SK-N-SH (cell line): ENCODE data around the gene CCDC81. TPM values are rescaled to one million over a fixed set of nuclear protein-coding genes. Genes with fewer than 3 reads are reported as not detected.

ENCODE experiments used
- CTCF ChIA-PET: fragments of 300-600, 350-600 bp; formaldehyde crosslinking; extraction: SDS; loops from one replicate; lab custom pipeline; 2021; lab: Yijun Ruan, JAX
- POLR2A ChIA-PET: fragments of 350-600 bp; sonication (Branson Sonifier 250); formaldehyde crosslinking; extraction: SDS; loops from one replicate; lab custom pipeline; 2020; ENCODE audit warnings: antibody characterized with exemption, inconsistent platforms; lab: Yijun Ruan, JAX
- DNase-seq: peaks from one replicate; pipeline ENCODE4 v3.0.0; 2012
- H2AFZ ChIP-seq: fragments of 200-600 bp; sonication (generic); 2 replicates; pipeline ENCODE4 v1.8.1; 2016; ENCODE audit warnings: antibody characterized with exemption, mild to moderate bottlenecking, low read depth
- H3F3A ChIP-seq: fragments of 200-600 bp; sonication (generic); replicated peaks from 2 replicates; pipeline ENCODE3; 2016; ENCODE audit warnings: antibody characterized with exemption, mild to moderate bottlenecking; ENCODE audit not compliant: insufficient read depth
- H3K27ac ChIP-seq, 2 experiments: fragments of 200-500 bp in 1 of 2; fragments of 200-600 bp in 1 of 2; sonication (Bioruptor generic) in 1 of 2; sonication (generic), shearing (Covaris generic) in 1 of 2; 2 replicates each; pipeline versions ENCODE4 v1.5.1 to v1.6.1; 2014 to 2016; ENCODE audit warnings: low read depth in 2 of 2, inconsistent platforms in 1 of 2, low read length in 1 of 2, mild to moderate bottlenecking in 1 of 2, mixed read lengths in 1 of 2
- H3K27me3 ChIP-seq: fragments of 200-600 bp; sonication (generic), shearing (Covaris generic); 2 replicates; pipeline ENCODE4 v1.6.1; 2016; ENCODE audit warnings: mixed run types; ENCODE audit not compliant: insufficient read depth
- H3K36me3 ChIP-seq, 2 experiments: fragments of 200-500 bp in 1 of 2; fragments of 200-600 bp in 1 of 2; sonication (Bioruptor generic) in 1 of 2; sonication (generic) in 1 of 2; replicated peaks in 1 of 2; 2 replicates each; pipeline versions ENCODE3 to v1.5.1; 2014 to 2016; ENCODE audit warnings: low read length in 1 of 2, mild to moderate bottlenecking in 1 of 2; ENCODE audit not compliant: insufficient read depth in 2 of 2, control insufficient read depth in 1 of 2
- H3K4me1 ChIP-seq, 2 experiments: fragments of 200-500 bp in 1 of 2; fragments of 200-600 bp in 1 of 2; sonication (Bioruptor generic) in 1 of 2; sonication (generic), shearing (Covaris generic) in 1 of 2; 2 replicates each; pipeline versions ENCODE4 v1.5.1 to v1.6.1; 2014 to 2016; ENCODE audit warnings: low read depth in 1 of 2, low read length in 1 of 2, mixed run types in 1 of 2; ENCODE audit not compliant: insufficient read depth in 2 of 2, control insufficient read depth in 1 of 2
- H3K4me2 ChIP-seq: fragments of 200-600 bp; sonication (generic), shearing (Covaris generic); 2 replicates; pipeline ENCODE4 v1.6.1; 2017; ENCODE audit warnings: mixed run types
- H3K4me3 ChIP-seq, 2 experiments: fragments of 200-500 bp in 1 of 2; fragments of 200-600 bp in 1 of 2; sonication (Bioruptor generic) in 1 of 2; sonication (generic), shearing (Covaris generic) in 1 of 2; 2 replicates each; pipeline versions ENCODE4 v1.5.1 to v1.8.1; 2014 to 2016; ENCODE audit warnings: low read depth in 2 of 2, inconsistent platforms in 1 of 2, low read length in 1 of 2, mild to moderate bottlenecking in 1 of 2, mixed read lengths in 1 of 2, moderate library complexity in 1 of 2
- H3K79me2 ChIP-seq: fragments of 200-600 bp; sonication (generic); 2 replicates; pipeline ENCODE4 v1.8.1; 2017; ENCODE audit warnings: mild to moderate bottlenecking; ENCODE audit not compliant: insufficient read depth
- H3K9ac ChIP-seq: fragments of 200-600 bp; sonication (generic); 2 replicates; pipeline ENCODE4 v1.6.1; 2017; ENCODE audit warnings: mixed run types
- H3K9me2 ChIP-seq: fragments of 200-600 bp; sonication (generic); 2 replicates; pipeline ENCODE4 v1.6.1; 2017; ENCODE audit warnings: mixed run types
- H3K9me3 ChIP-seq: fragments of 200-600 bp; sonication (generic); 2 replicates; pipeline ENCODE4 v1.6.1; 2017; ENCODE audit warnings: mixed run types, mild to moderate bottlenecking, moderate library complexity
- H4K20me1 ChIP-seq: fragments of 200-600 bp; sonication (generic); 2 replicates; pipeline ENCODE4 v1.6.1; 2017; ENCODE audit warnings: mild to moderate bottlenecking, mixed run types; ENCODE audit not compliant: insufficient read depth
- CHD2 ChIP-seq: fragments of 150-350 bp; IDR thresholded peaks from 2 replicates; pipeline ENCODE4 v1.6.1; 2018; ENCODE audit warnings: low read length; ENCODE audit not compliant: partially characterized antibody
- ELF1 ChIP-seq: IDR thresholded peaks from 2 replicates; pipeline ENCODE4 v1.4.0; 2012
- EP300 ChIP-seq, 2 experiments: IDR thresholded peaks; 2 replicates each; pipeline versions ENCODE4 v1.4.0 to v1.6.1; 2012; ENCODE audit warnings: borderline replicate concordance in 1 of 2, low read depth in 1 of 2, low read length in 1 of 2
- EZH2phosphoT487 ChIP-seq: fragments of 200-600 bp; sonication (generic); IDR thresholded peaks from 2 replicates; pipeline ENCODE4 v1.6.1; 2017; ENCODE audit warnings: low read depth, mixed run types, mild to moderate bottlenecking, antibody characterized with exemption, moderate library complexity, borderline replicate concordance
- FOXM1 ChIP-seq: IDR thresholded peaks from 2 replicates; pipeline ENCODE4 v1.4.0; 2012; ENCODE audit warnings: low read depth, mild to moderate bottlenecking
- GATA2 ChIP-seq: sonication (generic); formaldehyde crosslinking; IDR thresholded peaks from 2 replicates; pipeline ENCODE4 v1.5.0; 2020; ENCODE audit warnings: mild to moderate bottlenecking, missing genetic modification reagents
- MEF2A ChIP-seq: IDR thresholded peaks from 2 replicates; pipeline ENCODE4 v1.4.0; 2012; ENCODE audit warnings: low read depth, borderline replicate concordance
- MXI1 ChIP-seq: IDR thresholded peaks from 2 replicates; pipeline ENCODE4 v1.6.1; 2012; ENCODE audit warnings: mild to moderate bottlenecking, low read depth, low read length, improper control_type of control experiment
- NFIC ChIP-seq: IDR thresholded peaks from 2 replicates; pipeline ENCODE4 v1.4.0; 2012; ENCODE audit warnings: borderline replicate concordance
- NRF1 ChIP-seq: IDR thresholded peaks from 2 replicates; pipeline ENCODE4 v1.6.1; 2012; ENCODE audit warnings: low read depth, mild to moderate bottlenecking, low read length
- POLR2AphosphoS5 ChIP-seq: IDR thresholded peaks from 2 replicates; pipeline ENCODE4 v1.6.1; 2012; ENCODE audit warnings: low read depth, low read length
- RFX5 ChIP-seq: IDR thresholded peaks from 2 replicates; pipeline ENCODE4 v1.6.1; 2012; ENCODE audit warnings: mild to moderate bottlenecking, improper control_type of control experiment, low read length
- SIN3A ChIP-seq: IDR thresholded peaks from 2 replicates; pipeline ENCODE4 v1.6.1; 2012; ENCODE audit warnings: low read depth, mild to moderate bottlenecking, low read length, moderate library complexity, borderline replicate concordance
- WGBS: methylation state at CpG from one replicate; pipeline ENCODE4 v1.1.6; 2017; ENCODE audit warnings: low lambda C conversion rate; 5-methylcytosine and 5-hydroxymethylcytosine counted together
- polyA plus RNA-seq, 3 experiments: library from polyadenylated mRNA; depleted of rRNA; stranded (reverse); fragments of >200 nt; gene quantifications; 2 replicates each; pipeline ENCODE4 v1.2.3, GENCODE V29; 2012
- TF ChIP-seq, protein P1 (sequence below): IDR thresholded peaks from 2 replicates; pipeline ENCODE4 v1.4.0; 2012; ENCODE audit warnings: low read depth, borderline replicate concordance
- TF ChIP-seq, protein P2 (sequence below): IDR thresholded peaks from 2 replicates; pipeline ENCODE4; 2012

Gene CCDC81
- polyA plus RNA-seq, 1 of the 3 experiments (the other 2 are of a cell fraction) = 0.49 TPM

- no peaks in the 10 kb centered on the region for H4K20me1 ChIP-seq
- ChIA-PET POLR2A (no interaction called here), CTCF (no interaction called here)
- H3K79me2 ChIP-seq = peaks cover 13% of the 10 kb centered on the region
- H3K27ac ChIP-seq = no peak overlapping the region
- no peak overlapping the region for H3K4me3 ChIP-seq
- H3F3A ChIP-seq = no peaks in the 10 kb centered on the region
- H3K36me3 ChIP-seq = peaks cover 24 to 59% of the 10 kb centered on the region in 2 experiments
- DNase-seq = no peak
- no peaks in the 10 kb centered on the region for H3K27me3 ChIP-seq
- H3K9ac ChIP-seq = no peak overlapping the region
- H3K4me1 ChIP-seq = no peaks in the 10 kb centered on the region
- H2AFZ ChIP-seq = no peak overlapping the region
- H3K4me2 ChIP-seq = no peak overlapping the region
- 95% methylated on average over 2 of the region's 2 CpGs for WGBS
- H3K9me3 ChIP-seq = no peaks in the 10 kb centered on the region
- no peaks in the 10 kb centered on the region for H3K9me2 ChIP-seq
- TF ChIP-seq EP300 (IDR thresholded peaks at IDR 0.05; ENCODE audit: borderline replicate concordance in 1 of 2, low read depth in 1 of 2, low read length in 1 of 2) (no peak), FOXM1 (no peak), MXI1 (no peak), ELF1 (no peak), NRF1 (no peak), MEF2A (no peak), SIN3A (no peak), EZH2phosphoT487 (no peak), POLR2AphosphoS5 (no peak), RFX5 (no peak), NFIC (no peak), GATA2 (CRISPR knock-in tag) (no peak), CHD2 (no peak)
- TF ChIP-seq, protein P1, sequence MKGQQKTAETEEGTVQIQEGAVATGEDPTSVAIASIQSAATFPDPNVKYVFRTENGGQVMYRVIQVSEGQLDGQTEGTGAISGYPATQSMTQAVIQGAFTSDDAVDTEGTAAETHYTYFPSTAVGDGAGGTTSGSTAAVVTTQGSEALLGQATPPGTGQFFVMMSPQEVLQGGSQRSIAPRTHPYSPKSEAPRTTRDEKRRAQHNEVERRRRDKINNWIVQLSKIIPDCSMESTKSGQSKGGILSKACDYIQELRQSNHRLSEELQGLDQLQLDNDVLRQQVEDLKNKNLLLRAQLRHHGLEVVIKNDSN = no peak
- TF ChIP-seq, protein P2, sequence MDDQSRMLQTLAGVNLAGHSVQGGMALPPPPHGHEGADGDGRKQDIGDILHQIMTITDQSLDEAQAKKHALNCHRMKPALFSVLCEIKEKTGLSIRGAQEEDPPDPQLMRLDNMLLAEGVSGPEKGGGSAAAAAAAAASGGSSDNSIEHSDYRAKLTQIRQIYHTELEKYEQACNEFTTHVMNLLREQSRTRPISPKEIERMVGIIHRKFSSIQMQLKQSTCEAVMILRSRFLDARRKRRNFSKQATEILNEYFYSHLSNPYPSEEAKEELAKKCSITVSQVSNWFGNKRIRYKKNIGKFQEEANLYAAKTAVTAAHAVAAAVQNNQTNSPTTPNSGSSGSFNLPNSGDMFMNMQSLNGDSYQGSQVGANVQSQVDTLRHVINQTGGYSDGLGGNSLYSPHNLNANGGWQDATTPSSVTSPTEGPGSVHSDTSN = no peak
Observed at GRCh38 chr11:86337227-86337626, 37.5 kb upstream of the CCDC81 start.

DNA sequence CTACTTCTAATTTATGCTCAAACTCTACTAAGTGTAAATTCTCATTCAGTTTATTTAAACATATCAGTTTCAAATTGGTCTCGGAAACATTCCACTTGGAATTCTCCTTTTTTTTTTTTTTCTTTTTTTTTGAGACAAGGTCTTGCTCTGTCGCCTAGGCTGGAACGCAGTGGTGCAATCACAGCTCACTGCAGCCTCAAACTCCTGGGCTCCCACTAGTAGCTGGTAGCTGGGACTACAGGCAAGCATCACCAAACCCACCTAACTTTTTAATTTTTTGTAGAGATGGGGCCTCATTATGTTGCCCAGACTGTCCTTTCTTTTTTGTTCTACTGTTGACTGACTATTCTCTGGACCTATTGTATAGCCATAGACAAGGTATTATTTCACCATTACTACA lies 33.3 kb upstream of the CCDC81 start:
- CTCF ChIA-PET = no interaction called here
- no peaks in the 10 kb centered on the region for H4K20me1 ChIP-seq
- H3K79me2 ChIP-seq = peaks cover 17% of the 10 kb centered on the region; the same call in 1 of the 2 replicates
- H3K9ac ChIP-seq = no peak overlapping the region
- H3K4me1 ChIP-seq = no peaks in the 10 kb centered on the region
- no peak for DNase-seq
- H3K36me3 ChIP-seq = peaks cover 25 to 51% of the 10 kb centered on the region in 2 experiments
- POLR2A ChIA-PET = no interaction called here
- WGBS = 95% methylated on average over 3 of the region's 3 CpGs
- H3K27me3 ChIP-seq = no peaks in the 10 kb centered on the region
- no peaks in the 10 kb centered on the region; the same call in 1 of the 2 replicates for H3K9me2 ChIP-seq
- no peak overlapping the region for H3K4me2 ChIP-seq
- H3K27ac ChIP-seq = no peak overlapping the region
- no peak overlapping the region for H3K4me3 ChIP-seq
- no peak for TF ChIP-seq POLR2AphosphoS5
- TF ChIP-seq NRF1 = no peak
- TF ChIP-seq, all 33 proteins: peak for 0
- Histone ChIP-seq H2AFZ (no peak overlapping the region), H3F3A (no peaks in the 10 kb centered on the region), H3K9me3 (no peaks in the 10 kb centered on the region)
